ENCODE results near the gene ZFPM1. TPM values are rescaled to one million over a fixed set of nuclear protein-coding genes. Genes with fewer than 3 reads are reported as not detected.

ZFPM1 gene
- total RNA-seq, 1 experiment from 2014 or later: 3.9 TPM

- Histone ChIP-seq H3K4me3 (ENCODE audit: low read depth in 2 of 2, low read length in 2 of 2) (no peak overlapping the region), H3K9me3 (ENCODE audit: control insufficient read depth, insufficient read depth, low read depth, low read length) (no peaks in the 10 kb centered on the region), H3K27ac (ENCODE audit: low read length) (no peak overlapping the region), H3K36me3 (ENCODE audit: control insufficient read depth, insufficient read depth, low read length) (no peaks in the 10 kb centered on the region), H3K4me1 (ENCODE audit: control insufficient read depth, insufficient read depth, low read length) (no peaks in the 10 kb centered on the region), H3K27me3 (ENCODE audit: control insufficient read depth, insufficient read depth, low read length) (no peaks in the 10 kb centered on the region)
- ATAC-seq: no peak
- ChIA-PET CTCF (interaction anchor here (0.7 kb wide), 1 partner anchor 213 kb away, joined by 4 read pairs; no protein-coding TSS in a partner anchor), POLR2A (no interaction called here)
- BruUV-seq (replicated peaks): no TSS peak
- TF ChIP-seq, protein P1, sequence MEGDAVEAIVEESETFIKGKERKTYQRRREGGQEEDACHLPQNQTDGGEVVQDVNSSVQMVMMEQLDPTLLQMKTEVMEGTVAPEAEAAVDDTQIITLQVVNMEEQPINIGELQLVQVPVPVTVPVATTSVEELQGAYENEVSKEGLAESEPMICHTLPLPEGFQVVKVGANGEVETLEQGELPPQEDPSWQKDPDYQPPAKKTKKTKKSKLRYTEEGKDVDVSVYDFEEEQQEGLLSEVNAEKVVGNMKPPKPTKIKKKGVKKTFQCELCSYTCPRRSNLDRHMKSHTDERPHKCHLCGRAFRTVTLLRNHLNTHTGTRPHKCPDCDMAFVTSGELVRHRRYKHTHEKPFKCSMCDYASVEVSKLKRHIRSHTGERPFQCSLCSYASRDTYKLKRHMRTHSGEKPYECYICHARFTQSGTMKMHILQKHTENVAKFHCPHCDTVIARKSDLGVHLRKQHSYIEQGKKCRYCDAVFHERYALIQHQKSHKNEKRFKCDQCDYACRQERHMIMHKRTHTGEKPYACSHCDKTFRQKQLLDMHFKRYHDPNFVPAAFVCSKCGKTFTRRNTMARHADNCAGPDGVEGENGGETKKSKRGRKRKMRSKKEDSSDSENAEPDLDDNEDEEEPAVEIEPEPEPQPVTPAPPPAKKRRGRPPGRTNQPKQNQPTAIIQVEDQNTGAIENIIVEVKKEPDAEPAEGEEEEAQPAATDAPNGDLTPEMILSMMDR (IDR thresholded peaks at IDR 0.05): no peak
- TF ChIP-seq POLR2AphosphoS5 (IDR thresholded peaks at IDR 0.05; ENCODE audit: low read depth, low read length) (no peak), TCF7L2 (IDR thresholded peaks at IDR 0.05; ENCODE audit: low read depth, low read length) (no peak), SIN3A (IDR thresholded peaks at IDR 0.05; ENCODE audit: borderline replicate concordance, insufficient read depth, low read depth, low read length) (no peak), REST (IDR thresholded peaks at IDR 0.05; ENCODE audit: insufficient read depth in 1 of 2, low read depth in 2 of 2, low read length in 1 of 2) (no peak)
- in situ Hi-C loops (cut with HindIII; ENCODE audit: low pct_unique_long_range_greater_than_20kb, low sequenced_read_pairs): no loop called here
- intact Hi-C loops (cut with micrococcal nuclease; ENCODE audit: unreplicated experiment): no loop called here
- DNase-seq (ENCODE audit: low read depth, low spot score): no peak
These were observed 47.2 kb downstream of the ZFPM1 start for GRCh38 chr16:88500255-88500661.

- Histone ChIP-seq H3K27ac (ENCODE audit: low read length) (no peak overlapping the region), H3K36me3 (ENCODE audit: control insufficient read depth, insufficient read depth, low read length) (no peaks in the 10 kb centered on the region), H3K4me3 (ENCODE audit: low read depth in 2 of 2, low read length in 2 of 2) (no peak overlapping the region), H3K4me1 (ENCODE audit: control insufficient read depth, insufficient read depth, low read length) (no peaks in the 10 kb centered on the region), H3K9me3 (ENCODE audit: control insufficient read depth, insufficient read depth, low read depth, low read length) (no peaks in the 10 kb centered on the region), H3K27me3 (ENCODE audit: control insufficient read depth, insufficient read depth, low read length) (no peaks in the 10 kb centered on the region)
- ATAC-seq (no peak), DNase-seq (ENCODE audit: low read depth, low spot score) (no peak)
- BruUV-seq (replicated peaks): no TSS peak
- intact Hi-C loops (cut with micrococcal nuclease; ENCODE audit: unreplicated experiment) (no loop called here), in situ Hi-C loops (cut with HindIII; ENCODE audit: low pct_unique_long_range_greater_than_20kb, low sequenced_read_pairs) (no loop called here)
- POLR2A ChIA-PET: no interaction called here
- TF ChIP-seq SIN3A (IDR thresholded peaks at IDR 0.05; ENCODE audit: borderline replicate concordance, insufficient read depth, low read depth, low read length) (no peak), POLR2AphosphoS5 (IDR thresholded peaks at IDR 0.05; ENCODE audit: low read depth, low read length) (no peak)
- CTCF ChIA-PET: no interaction called here
These were observed 49.3 kb downstream of the ZFPM1 start for GRCh38 chr16:88502371-88502770.

DNA sequence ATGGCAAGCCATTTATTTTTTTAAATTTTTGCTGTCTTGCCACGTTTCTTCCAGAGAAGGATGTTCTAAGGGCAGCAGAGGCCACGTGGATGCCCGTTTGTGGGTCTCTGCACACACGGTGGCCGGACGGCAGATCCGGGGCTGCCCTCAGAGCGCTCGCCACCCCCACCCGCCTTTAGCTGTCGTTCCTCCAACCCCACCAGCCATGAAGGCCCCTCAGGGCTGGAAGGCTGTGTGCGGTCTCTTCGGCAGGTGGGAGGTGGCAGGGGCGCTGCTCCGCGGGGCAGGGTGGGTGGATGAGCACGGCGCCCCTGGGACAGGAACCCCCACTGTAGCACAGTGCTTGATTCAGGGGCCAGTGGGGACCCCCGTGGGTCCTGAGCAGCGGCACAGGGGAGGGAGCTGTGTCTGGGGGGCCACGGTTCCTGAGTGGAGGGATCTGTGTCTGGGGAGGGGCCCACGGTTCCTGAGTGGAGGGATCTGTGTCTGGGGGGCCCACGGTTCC lies 49.7 kb downstream of the ZFPM1 start:
- ATAC-seq (no peak), DNase-seq (ENCODE audit: low read depth, low spot score) (no peak)
- H3K4me1 ChIP-seq (ENCODE audit: control insufficient read depth, insufficient read depth, low read length): no peaks in the 10 kb centered on the region
- no TSS peak for BruUV-seq (replicated peaks)
- H3K36me3 ChIP-seq (ENCODE audit: control insufficient read depth, insufficient read depth, low read length): no peaks in the 10 kb centered on the region
- no peaks in the 10 kb centered on the region for H3K27me3 ChIP-seq (ENCODE audit: control insufficient read depth, insufficient read depth, low read length)
- TF ChIP-seq, protein P1 (IDR thresholded peaks at IDR 0.05): no peak
- TF ChIP-seq SIN3A (IDR thresholded peaks at IDR 0.05; ENCODE audit: borderline replicate concordance, insufficient read depth, low read depth, low read length) (no peak), TCF7L2 (IDR thresholded peaks at IDR 0.05; ENCODE audit: low read depth, low read length) (no peak), REST (IDR thresholded peaks at IDR 0.05; ENCODE audit: insufficient read depth in 1 of 2, low read depth in 2 of 2, low read length in 1 of 2) (no peak), POLR2AphosphoS5 (IDR thresholded peaks at IDR 0.05; ENCODE audit: low read depth, low read length) (no peak)
- intact Hi-C loops (cut with micrococcal nuclease; ENCODE audit: unreplicated experiment) (no loop called here), in situ Hi-C loops (cut with HindIII; ENCODE audit: low pct_unique_long_range_greater_than_20kb, low sequenced_read_pairs) (no loop called here)
- H3K27ac ChIP-seq (ENCODE audit: low read length): no peak overlapping the region
- CTCF ChIA-PET: no interaction called here
- no peak overlapping the region for H3K4me3 ChIP-seq (ENCODE audit: low read depth in 2 of 2, low read length in 2 of 2)
- H3K9me3 ChIP-seq (ENCODE audit: control insufficient read depth, insufficient read depth, low read depth, low read length): no peaks in the 10 kb centered on the region
- POLR2A ChIA-PET: no interaction called here

Data from Panc1 (cell line).